ENCODE data around the gene ZSWIM4.
"Not testable (repeated sequence)": the region's sequence is repeated elsewhere in the genome, so short reads cannot be mapped to it uniquely, and the experiment has no call there.

The ZSWIM4 gene

GRCh38 chr19:13778398-13778797 lies 16.8 kb upstream of the ZSWIM4 start:
- DNase-seq (ENCODE audit: low read depth in 2 of 2) = no peak

GRCh38 chr19:13778847-13779246 lies 16.4 kb upstream of the ZSWIM4 start:
- no peak for DNase-seq (ENCODE audit: low read depth in 2 of 2)

- DNase-seq (ENCODE audit: low read depth in 2 of 2) = not testable (repeated sequence)
These were observed 15.4 kb upstream of the ZSWIM4 start for GRCh38 chr19:13779794-13780193.

- no peak for DNase-seq (ENCODE audit: low read depth in 2 of 2)
These were observed 13.7 kb upstream of the ZSWIM4 start for GRCh38 chr19:13781547-13781946.

- DNase-seq (ENCODE audit: low read depth in 2 of 2) = no peak
These were observed 12.7 kb upstream of the ZSWIM4 start for GRCh38 chr19:13782537-13782936.

- no peak for DNase-seq (ENCODE audit: low read depth in 2 of 2)
These were observed 11.4 kb upstream of the ZSWIM4 start for GRCh38 chr19:13783565-13784500.

GRCh38 chr19:13784731-13785452 lies 10.4 kb upstream of the ZSWIM4 start:
- peak; percentile 60 to 67 for DNase-seq (ENCODE audit: low read depth in 2 of 2)

- DNase-seq (ENCODE audit: low read depth in 2 of 2) = no peak
These were observed 6.3 kb upstream of the ZSWIM4 start for GRCh38 chr19:13788991-13789390.

GRCh38 chr19:13790354-13790753 lies 4.9 kb upstream of the ZSWIM4 start:
- no peak for DNase-seq (ENCODE audit: low read depth in 2 of 2)

GRCh38 chr19:13793317-13793716 lies 1.9 kb upstream of the ZSWIM4 start:
- DNase-seq (ENCODE audit: low read depth in 2 of 2) = not testable (repeated sequence)

GRCh38 chr19:13794398-13794756 lies 866 bp upstream of the ZSWIM4 start:
- DNase-seq (ENCODE audit: low read depth in 2 of 2) = no peak

- DNase-seq (ENCODE audit: low read depth in 2 of 2) = no peak
These were observed 505 bp downstream of the ZSWIM4 start for GRCh38 chr19:13795595-13796300.

- DNase-seq (ENCODE audit: low read depth in 2 of 2) = no peak
These were observed 1.2 kb downstream of the ZSWIM4 start for GRCh38 chr19:13796301-13797057.

- DNase-seq (ENCODE audit: low read depth in 2 of 2) = no peak
These were observed 1.8 kb downstream of the ZSWIM4 start for GRCh38 chr19:13797058-13797440.

GRCh38 chr19:13797870-13798269 lies 2.6 kb downstream of the ZSWIM4 start:
- no peak for DNase-seq (ENCODE audit: low read depth in 2 of 2)

GRCh38 chr19:13799669-13800068 lies 4.4 kb downstream of the ZSWIM4 start:
- no peak for DNase-seq (ENCODE audit: low read depth in 2 of 2)

- DNase-seq (ENCODE audit: low read depth in 2 of 2) = no peak
These were observed 7.8 kb downstream of the ZSWIM4 start for GRCh38 chr19:13803038-13803437.

GRCh38 chr19:13804830-13805683 lies 9.8 kb downstream of the ZSWIM4 start:
- DNase-seq (ENCODE audit: low read depth in 2 of 2) = no peak

- DNase-seq (ENCODE audit: low read depth in 2 of 2) = no peak
These were observed 11.5 kb downstream of the ZSWIM4 start for GRCh38 chr19:13806728-13807127.

- DNase-seq (ENCODE audit: low read depth in 2 of 2) = no peak
These were observed 12.3 kb downstream of the ZSWIM4 start for GRCh38 chr19:13807421-13808021.

All from activated CD4-positive, alpha-beta T cell treated with anti-CD3 and anti-CD28 coated beads for 24 hours (primary cell).